Measurements from ENCODE around the gene GNAT2.

Gene GNAT2

GRCh38 chr1:109627692-109628399, 8.4 kb upstream of the GNAT2 start:
- H4K20me1 ChIP-seq = peaks cover 33 to 89% (median 70%) of the 10 kb centered on the region in 11 experiments; a peak in 21 of 22 replicates
- H3K27me3 ChIP-seq = no peaks in the 10 kb centered on the region
- H3K27ac ChIP-seq = no peak overlapping the region
- TF ChIP-seq Cebpa-rat (IDR thresholded peaks at IDR 0.05) = no peak
- H3K4me1 ChIP-seq = peaks cover 30 to 82% (median 62%) of the 10 kb centered on the region in 10 experiments
- no peak overlapping the region for H3K4me3 ChIP-seq
- H3K9me3 ChIP-seq (replicated peaks in 1 of 11) = no peaks in the 10 kb centered on the region
- H3K9ac ChIP-seq = peak overlapping the region in 1 of 11 experiments; percentile 13; a peak in 1 of 22 replicates
- H3K36me3 ChIP-seq = peaks cover 61 to 76% (median 68%) of the 10 kb centered on the region in 11 experiments
- peak overlapping the region in 7 of 11 experiments; percentile 13 to 100 (median 87); a peak in 13 of 22 replicates for H3K4me2 ChIP-seq

- Histone ChIP-seq H3K27ac (no peak overlapping the region), H3K9me3 (replicated peaks in 1 of 11) (no peaks in the 10 kb centered on the region), H3K9ac (peak overlapping the region in 1 of 11 experiments; percentile 87; a peak in 1 of 22 replicates), H3K4me2 (peak overlapping the region in 8 of 11 experiments; percentile 7 to 100 (median 91); a peak in 12 of 22 replicates), H3K4me3 (no peak overlapping the region), H4K20me1 (peaks cover 42 to 89% (median 80%) of the 10 kb centered on the region in 11 experiments; a peak in 21 of 22 replicates), H3K4me1 (peaks cover 40 to 83% (median 67%) of the 10 kb centered on the region in 10 experiments), H3K27me3 (no peaks in the 10 kb centered on the region), H3K36me3 (peaks cover 56 to 66% (median 59%) of the 10 kb centered on the region in 11 experiments)
- TF ChIP-seq Cebpa-rat (IDR thresholded peaks at IDR 0.05) = no peak
Measured at GRCh38 chr1:109626682-109627408, 7.4 kb upstream of the GNAT2 start.

GRCh38 chr1:109625601-109626560, 6.5 kb upstream of the GNAT2 start:
- Histone ChIP-seq H3K4me3 (peak overlapping the region in 7 of 10 experiments; percentile 83 to 95 (median 88); a peak in 8 of 20 replicates), H3K36me3 (peaks cover 46 to 56% (median 49%) of the 10 kb centered on the region in 11 experiments), H3K9ac (peak overlapping the region in 9 of 11 experiments; percentile 8 to 93 (median 84); a peak in 17 of 22 replicates), H3K27ac (peak overlapping the region in 8 of 11 experiments; percentile 16 to 96 (median 87); a peak in 14 of 22 replicates), H3K27me3 (no peaks in the 10 kb centered on the region), H3K9me3 (replicated peaks in 1 of 11) (no peaks in the 10 kb centered on the region), H3K4me2 (peak overlapping the region; percentile 87 to 100 (median 97)), H3K4me1 (peaks cover 45 to 82% (median 69%) of the 10 kb centered on the region in 10 experiments), H4K20me1 (peaks cover 46 to 90% (median 85%) of the 10 kb centered on the region in 11 experiments; a peak in 21 of 22 replicates)
- TF ChIP-seq Cebpa-rat (IDR thresholded peaks at IDR 0.05) = no peak

GRCh38 chr1:109625176-109625575, 5.8 kb upstream of the GNAT2 start:
- peak overlapping the region in 9 of 11 experiments; percentile 73 to 93 (median 84); a peak in 18 of 22 replicates for H3K9ac ChIP-seq
- H3K4me1 ChIP-seq = peaks cover 45 to 82% (median 69%) of the 10 kb centered on the region in 10 experiments
- peaks cover 42 to 52% (median 45%) of the 10 kb centered on the region in 11 experiments for H3K36me3 ChIP-seq

GRCh38 chr1:109624201-109625010, 5.0 kb upstream of the GNAT2 start:
- H3K4me1 ChIP-seq = peaks cover 46 to 83% (median 71%) of the 10 kb centered on the region in 10 experiments
- peaks cover 35 to 44% (median 38%) of the 10 kb centered on the region in 11 experiments for H3K36me3 ChIP-seq
- H3K4me2 ChIP-seq = peak overlapping the region; percentile 87 to 100 (median 97)
- H3K9me3 ChIP-seq (replicated peaks in 1 of 11) = no peaks in the 10 kb centered on the region
- H3K27ac ChIP-seq = peak overlapping the region in 10 of 11 experiments; percentile 48 to 96 (median 87); a peak in 20 of 22 replicates
- H4K20me1 ChIP-seq = peaks cover 46 to 81% (median 80%) of the 10 kb centered on the region in 11 experiments; a peak in 21 of 22 replicates
- H3K4me3 ChIP-seq = peak overlapping the region; percentile 36 to 95 (median 88)
- H3K9ac ChIP-seq = peak overlapping the region; percentile 58 to 93 (median 77)
- no peaks in the 10 kb centered on the region for H3K27me3 ChIP-seq
- TF ChIP-seq Cebpa-rat (IDR thresholded peaks at IDR 0.05) = no peak

More at GRCh38 chr1:109625176-109625575, 5.8 kb upstream of the GNAT2 start:
- Histone ChIP-seq H3K27ac (peak overlapping the region in 8 of 11 experiments; percentile 20 to 96 (median 87); a peak in 16 of 22 replicates), H3K4me3 (peak overlapping the region in 7 of 10 experiments; percentile 83 to 95 (median 88); a peak in 13 of 20 replicates), H3K27me3 (no peaks in the 10 kb centered on the region), H3K4me2 (peak overlapping the region; percentile 87 to 100 (median 97)), H3K9me3 (replicated peaks in 1 of 11) (no peaks in the 10 kb centered on the region), H4K20me1 (peaks cover 46 to 88% (median 85%) of the 10 kb centered on the region in 11 experiments; a peak in 21 of 22 replicates)
- no peak for TF ChIP-seq Cebpa-rat (IDR thresholded peaks at IDR 0.05)

- no peak for TF ChIP-seq Cebpa-rat (IDR thresholded peaks at IDR 0.05)
- Histone ChIP-seq H3K4me1 (peaks cover 53 to 86% (median 78%) of the 10 kb centered on the region in 10 experiments), H3K9me3 (replicated peaks in 1 of 11) (no peaks in the 10 kb centered on the region), H3K27ac (peak overlapping the region in 10 of 11 experiments; percentile 48 to 96 (median 87); a peak in 20 of 22 replicates), H3K9ac (peak overlapping the region; percentile 58 to 93 (median 77)), H3K27me3 (no peaks in the 10 kb centered on the region), H3K4me3 (peak overlapping the region; percentile 36 to 95 (median 88)), H4K20me1 (peaks cover 46 to 74% (median 73%) of the 10 kb centered on the region in 11 experiments; a peak in 21 of 22 replicates), H3K36me3 (peaks cover 28 to 37% (median 30%) of the 10 kb centered on the region in 11 experiments), H3K4me2 (peak overlapping the region; percentile 87 to 100 (median 97))
Measured at GRCh38 chr1:109623601-109624161, 4.3 kb upstream of the GNAT2 start.

GRCh38 chr1:109622895-109623294, 3.5 kb upstream of the GNAT2 start:
- Histone ChIP-seq H3K4me3 (peak overlapping the region; percentile 36 to 95 (median 89); a peak in 15 of 20 replicates), H3K36me3 (peaks cover 20 to 29% (median 22%) of the 10 kb centered on the region in 11 experiments), H4K20me1 (peaks cover 46 to 66% (median 65%) of the 10 kb centered on the region in 11 experiments; a peak in 21 of 22 replicates), H3K4me2 (peak overlapping the region; percentile 87 to 100 (median 97)), H3K9me3 (replicated peaks in 1 of 11) (no peaks in the 10 kb centered on the region), H3K27ac (peak overlapping the region; percentile 47 to 96 (median 85); a peak in 20 of 22 replicates), H3K4me1 (peaks cover 61 to 82% (median 79%) of the 10 kb centered on the region in 10 experiments), H3K9ac (peak overlapping the region; percentile 70 to 94 (median 87); a peak in 18 of 22 replicates), H3K27me3 (no peaks in the 10 kb centered on the region)
- TF ChIP-seq Cebpa-rat (IDR thresholded peaks at IDR 0.05) = no peak

All from BLaER1 treated with 17β-estradiol and CSF1 and Interleukin-3, amounts not matched to agents 10 nM and 100 nM (cell line).